Measurements from ENCODE around the gene LGR6.

The LGR6 gene

GRCh38 chr1:202223121-202223860 is 29.7 kb downstream of the LGR6 start:
- no peak for TF ChIP-seq ESRRG (CRISPR knock-in tag; IDR thresholded peaks at IDR 0.05)
- TF ChIP-seq ZNF565 (CRISPR knock-in tag; conservative IDR thresholded peaks at IDR 0.05; ENCODE audit: low read depth) = no peak
- TF ChIP-seq ZNF70 (CRISPR knock-in tag; IDR thresholded peaks at IDR 0.05) = no peak
- TF ChIP-seq BACH2 (CRISPR knock-in tag; IDR thresholded peaks at IDR 0.05; ENCODE audit: borderline replicate concordance) = no peak
- no peak for TF ChIP-seq SNAI2 (CRISPR knock-in tag; IDR thresholded peaks at IDR 0.05)
- TF ChIP-seq CREB5 (CRISPR knock-in tag; IDR thresholded peaks at IDR 0.05; ENCODE audit: low read depth) = no peak
- TF ChIP-seq GLIS3 (CRISPR knock-in tag; IDR thresholded peaks at IDR 0.05) = no peak
- TF ChIP-seq ZC3H10 (CRISPR knock-in tag; IDR thresholded peaks at IDR 0.05) = no peak
- TF ChIP-seq OSR1 (CRISPR knock-in tag; IDR thresholded peaks at IDR 0.05) = no peak
- TF ChIP-seq ISL1 (CRISPR knock-in tag; IDR thresholded peaks at IDR 0.05) = no peak
- no peak for TF ChIP-seq PPARA (CRISPR knock-in tag; IDR thresholded peaks at IDR 0.05; ENCODE audit: borderline replicate concordance)
- no peak for TF ChIP-seq TSHZ2 (CRISPR knock-in tag; IDR thresholded peaks at IDR 0.05)
- TF ChIP-seq TCF4 (CRISPR knock-in tag; IDR thresholded peaks at IDR 0.05; ENCODE audit: borderline replicate concordance) = no peak
- no peak for TF ChIP-seq CSDC2 (CRISPR knock-in tag; IDR thresholded peaks at IDR 0.05)
- no peak for TF ChIP-seq PATZ1 (CRISPR knock-in tag; IDR thresholded peaks at IDR 0.05; ENCODE audit: borderline replicate concordance)
- ATAC-seq = no peak

GRCh38 chr1:202224453-202224852 is 30.9 kb downstream of the LGR6 start:
- TF ChIP-seq TSHZ2 (CRISPR knock-in tag; IDR thresholded peaks at IDR 0.05) (no peak), ZNF8 (CRISPR knock-in tag; IDR thresholded peaks at IDR 0.05) (no peak), CSRNP3 (CRISPR knock-in tag; IDR thresholded peaks at IDR 0.05) (no peak), OSR1 (CRISPR knock-in tag; IDR thresholded peaks at IDR 0.05) (no peak), CREB5 (CRISPR knock-in tag; IDR thresholded peaks at IDR 0.05; ENCODE audit: low read depth) (no peak), TCF4 (CRISPR knock-in tag; IDR thresholded peaks at IDR 0.05; ENCODE audit: borderline replicate concordance) (no peak)
- ATAC-seq = no peak
